LNCAP (cell line): ENCODE results near the gene BIVM.

Experiments
- TF ChIP-seq, protein P1 (sequence below): fragments of 450-650 bp; IDR thresholded peaks from 2 replicates; pipeline ENCODE4 v1.5.1; 2017; ENCODE audit warnings: mild to moderate bottlenecking

Gene BIVM

DNA sequence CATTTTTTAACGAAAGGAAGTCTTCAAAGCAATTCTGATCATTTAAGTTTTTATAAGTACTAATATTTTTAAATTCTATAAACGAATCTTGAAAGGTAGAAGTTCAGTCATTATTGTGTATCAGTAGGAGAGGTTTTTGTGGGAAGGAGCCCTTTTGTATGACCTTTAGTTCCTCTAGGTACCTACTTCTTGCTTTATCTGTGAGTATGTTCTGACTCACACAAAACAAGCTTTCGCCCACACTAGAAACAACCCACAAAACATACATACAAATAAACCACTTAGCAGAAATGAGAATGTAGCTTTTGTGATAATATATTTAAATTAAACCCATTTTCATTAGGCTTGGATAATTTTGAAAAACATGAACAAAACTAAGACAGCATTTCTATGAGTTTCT is 74.7 kb downstream of the BIVM start:
- TF ChIP-seq, protein P1, sequence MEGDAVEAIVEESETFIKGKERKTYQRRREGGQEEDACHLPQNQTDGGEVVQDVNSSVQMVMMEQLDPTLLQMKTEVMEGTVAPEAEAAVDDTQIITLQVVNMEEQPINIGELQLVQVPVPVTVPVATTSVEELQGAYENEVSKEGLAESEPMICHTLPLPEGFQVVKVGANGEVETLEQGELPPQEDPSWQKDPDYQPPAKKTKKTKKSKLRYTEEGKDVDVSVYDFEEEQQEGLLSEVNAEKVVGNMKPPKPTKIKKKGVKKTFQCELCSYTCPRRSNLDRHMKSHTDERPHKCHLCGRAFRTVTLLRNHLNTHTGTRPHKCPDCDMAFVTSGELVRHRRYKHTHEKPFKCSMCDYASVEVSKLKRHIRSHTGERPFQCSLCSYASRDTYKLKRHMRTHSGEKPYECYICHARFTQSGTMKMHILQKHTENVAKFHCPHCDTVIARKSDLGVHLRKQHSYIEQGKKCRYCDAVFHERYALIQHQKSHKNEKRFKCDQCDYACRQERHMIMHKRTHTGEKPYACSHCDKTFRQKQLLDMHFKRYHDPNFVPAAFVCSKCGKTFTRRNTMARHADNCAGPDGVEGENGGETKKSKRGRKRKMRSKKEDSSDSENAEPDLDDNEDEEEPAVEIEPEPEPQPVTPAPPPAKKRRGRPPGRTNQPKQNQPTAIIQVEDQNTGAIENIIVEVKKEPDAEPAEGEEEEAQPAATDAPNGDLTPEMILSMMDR: no peak

DNA sequence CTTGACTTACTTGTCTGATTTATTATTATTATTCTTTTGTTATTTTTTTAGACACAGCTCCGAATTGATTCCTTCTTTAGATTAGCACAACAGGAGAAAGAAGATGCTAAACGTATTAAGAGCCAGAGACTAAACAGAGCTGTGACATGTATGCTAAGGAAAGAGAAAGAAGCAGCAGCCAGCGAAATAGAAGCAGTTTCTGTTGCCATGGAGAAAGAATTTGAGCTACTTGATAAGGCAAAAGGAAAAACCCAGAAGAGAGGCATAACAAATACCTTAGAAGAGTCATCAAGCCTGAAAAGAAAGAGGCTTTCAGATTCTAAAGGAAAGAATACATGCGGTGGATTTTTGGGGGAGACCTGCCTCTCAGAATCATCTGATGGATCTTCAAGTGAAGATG is 76.3 kb downstream of the BIVM start:
- TF ChIP-seq, protein P1: no peak

DNA sequence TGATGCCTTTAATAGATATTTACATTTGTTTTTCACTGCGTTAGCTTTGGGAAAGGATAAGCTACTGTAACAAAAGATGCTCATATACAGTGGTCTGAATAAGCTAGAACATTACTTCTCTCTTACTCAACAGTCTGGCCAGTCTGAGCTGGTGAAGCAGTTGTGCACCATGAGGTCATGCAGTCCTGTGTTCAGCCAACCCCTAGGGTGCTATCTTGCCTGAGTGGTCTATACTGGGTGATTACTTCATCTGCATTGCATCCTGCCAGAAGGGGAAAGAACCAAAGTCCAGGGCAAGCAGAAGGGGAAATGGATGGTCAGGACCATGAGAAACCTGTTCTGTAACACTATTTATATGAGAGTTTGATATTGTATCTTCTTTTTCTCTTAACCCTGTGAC is 78.4 kb downstream of the BIVM start:
- TF ChIP-seq, protein P1: no peak

DNA sequence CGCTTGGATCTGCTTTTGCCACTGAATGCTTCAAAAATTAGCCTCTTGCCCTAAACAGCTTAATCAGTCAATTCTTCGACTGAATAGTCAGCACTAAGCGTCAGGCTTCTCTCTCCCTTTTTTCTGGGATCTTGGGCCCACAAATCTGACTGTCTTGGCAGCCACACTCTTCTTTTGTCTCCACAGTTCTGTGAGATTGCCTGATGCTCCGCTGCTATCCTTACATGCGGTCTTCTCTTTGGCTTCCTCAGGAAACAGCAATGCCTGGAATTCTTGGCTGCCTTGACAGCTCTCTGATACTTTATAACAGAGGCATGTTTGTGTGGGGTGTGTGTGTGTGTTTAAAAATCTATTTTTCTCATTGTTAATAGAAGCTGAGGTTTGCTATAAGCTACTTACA is 79.6 kb downstream of the BIVM start:
- TF ChIP-seq, protein P1: no peak

DNA sequence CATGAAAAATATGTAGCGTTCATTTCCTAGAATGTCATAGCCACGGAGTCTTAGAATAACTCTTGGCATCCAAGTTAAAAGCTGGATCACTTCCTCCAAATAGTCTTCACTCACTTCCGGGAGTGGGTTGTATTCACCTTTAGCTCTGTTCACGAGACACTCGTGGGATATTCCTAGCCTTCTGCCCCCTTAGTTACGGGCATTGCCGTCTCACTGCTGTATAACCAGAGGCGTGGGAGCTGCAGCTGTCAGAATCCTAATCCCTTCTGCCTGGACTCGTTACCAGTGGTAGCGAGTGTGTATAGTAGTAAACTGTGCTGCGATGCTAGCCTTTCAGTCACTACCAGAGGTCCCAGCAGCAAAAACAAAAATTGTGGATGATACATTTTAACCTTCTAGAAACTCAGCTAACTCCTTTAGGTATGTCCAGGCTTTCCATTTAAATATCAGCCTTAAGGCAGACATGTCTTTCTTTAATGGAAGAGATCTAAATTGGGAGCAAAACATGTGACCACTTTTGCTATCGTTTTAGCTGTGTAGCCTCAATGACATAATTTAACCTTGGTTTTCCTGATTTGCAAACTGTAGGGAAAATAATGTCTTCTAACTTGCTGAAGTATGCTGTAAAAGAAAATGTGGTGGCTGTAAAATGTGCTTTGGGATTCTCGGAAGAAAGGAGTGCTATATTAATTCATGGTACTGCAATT is 81.0 kb downstream of the BIVM start:
- TF ChIP-seq, protein P1: no peak

DNA sequence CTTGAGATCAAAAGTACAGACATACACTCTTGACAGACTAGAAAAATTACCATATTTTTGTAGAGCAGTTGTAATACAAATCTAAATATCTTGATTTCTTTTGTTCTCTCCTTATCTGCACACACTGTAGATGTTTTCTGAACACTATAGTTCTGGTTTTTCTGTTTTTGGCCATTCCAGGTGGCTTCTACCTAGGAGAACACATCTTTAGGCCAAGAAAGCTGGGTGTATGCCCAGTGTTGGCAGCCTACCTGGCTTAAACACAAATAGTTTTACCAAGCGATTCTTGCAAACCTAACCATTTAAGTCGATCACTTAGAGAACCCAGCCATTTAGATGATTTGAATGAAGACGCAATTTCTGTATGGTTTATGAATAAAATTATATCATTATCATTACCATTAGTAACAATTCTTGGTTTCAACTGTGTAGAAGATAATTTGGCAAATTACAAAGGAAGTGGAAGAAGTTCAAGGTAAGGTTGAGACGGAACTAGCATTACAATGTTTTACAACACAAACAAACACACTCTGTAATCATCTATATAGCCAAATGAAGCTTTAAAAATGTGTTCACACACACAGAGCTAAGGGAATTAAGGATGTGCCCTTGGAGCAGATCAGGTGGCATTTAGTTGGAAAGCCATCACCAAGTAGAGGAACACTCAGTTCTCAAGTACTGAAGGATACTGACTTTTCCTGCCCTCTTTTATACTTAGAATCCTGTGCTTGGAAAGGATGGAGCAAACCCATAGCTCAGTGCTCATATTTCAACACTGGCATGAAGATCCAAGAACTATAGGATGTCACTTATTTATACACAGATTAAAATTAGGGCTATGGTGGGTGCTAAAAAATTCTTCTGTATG is 83.1 kb downstream of the BIVM start:
- TF ChIP-seq, protein P1: no peak
